ENCODE results near the gene NPR1. TPM values are rescaled to one million over a fixed set of nuclear protein-coding genes. Genes with fewer than 3 reads are reported as not detected.

Gene NPR1
- total RNA-seq, 2 donors from 2014 or later = 2.8 to 5.2 TPM

Small RNA genes lying within 50 kb of the gene (microRNA-seq; reads per million reads assigned to microRNA genes)
- 0 reads per million in 2 donors for gene MIR8083

Other genes with a start within 250 kb of the NPR1 start
- gene S100A7, start 218.0 kb upstream of the NPR1 start, total RNA-seq = not detected
- 1,000 to 10,000 TPM; 2,086 to 2,115 TPM for gene S100A6, start 142.7 kb upstream of the NPR1 start, total RNA-seq
- not detected for gene S100A5, start 137.8 kb upstream of the NPR1 start, total RNA-seq
- gene S100A4, start 132.9 kb upstream of the NPR1 start, total RNA-seq = 10 to 100 TPM; 36.1 to 79.4 TPM
- not detected for gene S100A3, start 129.4 kb upstream of the NPR1 start, total RNA-seq
- 1 to 10 TPM in 1 of 2 donors, not detected in 1; 1.1 TPM for gene S100A2, start 112.8 kb upstream of the NPR1 start, total RNA-seq
- 100 to 1,000 TPM; 191 to 231 TPM for gene S100A16, start 65.6 kb upstream of the NPR1 start, total RNA-seq
- 100 to 1,000 TPM; 443 to 453 TPM for gene S100A14, start 62.4 kb upstream of the NPR1 start, total RNA-seq
- 10 to 100 TPM; 46.2 to 59.1 TPM for gene S100A13, start 51.2 kb upstream of the NPR1 start, total RNA-seq
- 1 to 10 TPM; 1.6 to 1.9 TPM for gene S100A1, start 50.3 kb upstream of the NPR1 start, total RNA-seq
- gene CHTOP, start 44.6 kb upstream of the NPR1 start, total RNA-seq = 10 to 100 TPM; 54.0 to 61.5 TPM
- 10 to 100 TPM; 23.6 to 25.1 TPM for gene SNAPIN, start 20.0 kb upstream of the NPR1 start, total RNA-seq
- gene ILF2, start 7.7 kb upstream of the NPR1 start, total RNA-seq = 100 to 1,000 TPM in 1 of 2 donors, 10 to 100 TPM in 1; 93.1 to 113 TPM
- gene INTS3, start 49.4 kb downstream of the NPR1 start, total RNA-seq = 10 to 100 TPM; 25.8 to 28.1 TPM
- gene SLC27A3, start 96.7 kb downstream of the NPR1 start, total RNA-seq = 10 to 100 TPM; 22.5 to 24.8 TPM
- 10 to 100 TPM; 33.9 to 34.9 TPM for gene GATAD2B, start 244.3 kb downstream of the NPR1 start, total RNA-seq